GM12892 (cell line): ENCODE data around the gene GMPS.

Source experiments
- POLR2A ChIP-seq: IDR thresholded peaks from 2 replicates; pipeline ENCODE4 v1.6.1; 2011; ENCODE audit warnings: low read depth, low read length, control low read depth
- POLR2AphosphoS5 ChIP-seq: IDR thresholded peaks from 2 replicates; pipeline ENCODE4 v1.6.1; 2011; ENCODE audit warnings: low read depth, low read length, control low read depth
- TAF1 ChIP-seq: IDR thresholded peaks from 2 replicates; pipeline ENCODE4 v1.6.1; 2011; ENCODE audit warnings: low read depth, mild to moderate bottlenecking, control low read depth, low read length, borderline replicate concordance

GRCh38 chr3:155853214-155854140, 17.0 kb upstream of the GMPS start:
- TF ChIP-seq POLR2AphosphoS5, result no peak
- TF ChIP-seq TAF1, result no peak
- TF ChIP-seq POLR2A, result no peak
